H1 (cell line): ENCODE results near the gene SPATS2L. TPM values are rescaled to one million over a fixed set of nuclear protein-coding genes. Genes with fewer than 3 reads are reported as not detected.

Experiments used
- CTCF ChIA-PET: fragments of 300-600 bp; sonication (Branson Sonifier 250); formaldehyde crosslinking; loops from one replicate; lab custom pipeline; 2021; ENCODE audit not compliant: partially characterized antibody; lab: Charles Lee
- POLR2A ChIA-PET: fragments of 300-600 bp; sonication (Branson Sonifier 250); formaldehyde crosslinking; loops from one replicate; lab custom pipeline; 2021; ENCODE audit warnings: inconsistent platforms; ENCODE audit not compliant: partially characterized antibody; lab: Charles Lee
- DNase-seq, 2 experiments: peaks; one replicate each; pipeline versions ENCODE4 v3.0.0 to v3.0.0-alpha.2; 2010 to 2022; ENCODE audit warnings: low spot score in 2 of 2, low read depth in 1 of 2, mixed read lengths in 1 of 2
- FAIRE-seq: peaks from 2 replicates; lab custom pipeline; 2011; peaks lifted over from hg19 to GRCh38; lab: Jason Lieb, UNC
- H2AFZ ChIP-seq: 2 replicates; pipeline ENCODE4 v1.8.1; 2012; ENCODE audit warnings: low read length, inconsistent platforms
- H2AK5ac ChIP-seq: 2 replicates; pipeline ENCODE4 v1.6.1; 2013; ENCODE audit warnings: low read depth, low read length
- H2BK120ac ChIP-seq: replicated peaks from 2 replicates; pipeline ENCODE3; 2013; ENCODE audit warnings: low read depth, low read length, inconsistent platforms
- H2BK12ac ChIP-seq: 2 replicates; pipeline ENCODE4 v1.6.1; 2013; ENCODE audit warnings: low read depth, low read length
- H2BK15ac ChIP-seq: 2 replicates; pipeline ENCODE4 v1.6.1; 2013; ENCODE audit warnings: low read length
- H2BK20ac ChIP-seq: 2 replicates; pipeline ENCODE4 v1.6.1; 2013; ENCODE audit warnings: low read length
- H2BK5ac ChIP-seq: 2 replicates; pipeline ENCODE4 v1.6.1; 2013; ENCODE audit warnings: low read depth, low read length
- H3K14ac ChIP-seq: 2 replicates; pipeline ENCODE4 v1.6.1; 2013; ENCODE audit warnings: inconsistent platforms; ENCODE audit not compliant: insufficient read length
- H3K18ac ChIP-seq: 2 replicates; pipeline ENCODE4 v1.6.1; 2013; ENCODE audit warnings: low read length; ENCODE audit errors: extremely low read depth
- H3K23ac ChIP-seq: 2 replicates; pipeline ENCODE4 v1.6.1; 2013; ENCODE audit warnings: inconsistent platforms; ENCODE audit not compliant: insufficient read length
- H3K23me2 ChIP-seq: 2 replicates; pipeline ENCODE4 v1.6.1; 2013; ENCODE audit warnings: low read depth, low read length
- H3K27ac ChIP-seq: 2 replicates; pipeline ENCODE4 v1.6.1; 2011; ENCODE audit warnings: low read depth, low read length, inconsistent platforms
- H3K27me3 ChIP-seq, 4 experiments: replicated peaks in 1 of 4; 1 replicate in 1 of 4; 2 replicates in 3 of 4; pipeline versions ENCODE4 v1.6.1 to v1.8.1; 2011 to 2013; ENCODE audit warnings: low read length in 3 of 4, mild to moderate bottlenecking in 3 of 4, inconsistent platforms in 2 of 4, mixed read lengths in 2 of 4, moderate library complexity in 1 of 4; ENCODE audit not compliant: control insufficient read depth in 3 of 4, insufficient read depth in 3 of 4; ENCODE audit errors: extremely low read depth in 1 of 4
- H3K36me3 ChIP-seq, 4 experiments: 2 replicates each; pipeline versions ENCODE4 v1.6.1 to v1.8.1; 2011 to 2013; ENCODE audit warnings: mild to moderate bottlenecking in 4 of 4, low read length in 3 of 4, moderate library complexity in 2 of 4, control low read depth in 1 of 4, inconsistent platforms in 1 of 4; ENCODE audit not compliant: insufficient read depth in 4 of 4, control insufficient read depth in 2 of 4
- H3K4ac ChIP-seq: replicated peaks from 2 replicates; pipeline ENCODE3; 2013; ENCODE audit warnings: low read length, low read depth, mixed read lengths, inconsistent platforms; ENCODE audit not compliant: insufficient read length
- H3K4me1 ChIP-seq, 4 experiments: replicated peaks in 1 of 4; 1 replicate in 1 of 4; 2 replicates in 3 of 4; pipeline versions ENCODE4 v1.6.1 to v1.8.1; 2011 to 2013; ENCODE audit warnings: low read length in 3 of 4, inconsistent platforms in 2 of 4, mixed read lengths in 1 of 4; ENCODE audit not compliant: insufficient read depth in 4 of 4, control insufficient read depth in 3 of 4
- H3K4me2 ChIP-seq, 2 experiments: 2 replicates each; pipeline versions ENCODE4 v1.6.1 to v1.8.1; 2011 to 2013; ENCODE audit warnings: low read depth in 2 of 2, low read length in 2 of 2, control low read depth in 1 of 2, inconsistent platforms in 1 of 2, mild to moderate bottlenecking in 1 of 2; ENCODE audit not compliant: insufficient read depth in 1 of 2
- H3K4me3 ChIP-seq, 4 experiments: fragments of 200-600, 300-600 bp in 1 of 4; sonication (generic), shearing (Covaris generic), sonication (Bioruptor Twin) in 1 of 4; 2 replicates each; pipeline versions ENCODE4 v1.5.1 to v1.8.1; 2011 to 2016; ENCODE audit warnings: low read length in 4 of 4, low read depth in 3 of 4, control low read depth in 2 of 4, inconsistent platforms in 2 of 4, mild to moderate bottlenecking in 2 of 4, mixed read lengths in 1 of 4, moderate library complexity in 1 of 4; ENCODE audit not compliant: insufficient read depth in 2 of 4; ENCODE audit errors: extremely low read depth in 1 of 4
- H3K56ac ChIP-seq: replicated peaks from 2 replicates; pipeline ENCODE3; 2013; ENCODE audit warnings: low read depth, mild to moderate bottlenecking, mixed read lengths, low read length, inconsistent platforms; ENCODE audit not compliant: insufficient read length
- H3K79me1 ChIP-seq: 2 replicates; pipeline ENCODE4 v1.6.1; 2013; ENCODE audit warnings: low read depth, low read length, control low read depth
- H3K79me2 ChIP-seq, 2 experiments: 2 replicates each; pipeline versions ENCODE4 v1.6.1 to v1.8.1; 2012 to 2013; ENCODE audit warnings: low read length in 2 of 2, mild to moderate bottlenecking in 2 of 2, inconsistent platforms in 1 of 2; ENCODE audit not compliant: insufficient read depth in 2 of 2, control insufficient read depth in 1 of 2
- H3K9ac ChIP-seq, 4 experiments: replicated peaks in 1 of 4; 1 replicate in 1 of 4; 2 replicates in 3 of 4; pipeline versions ENCODE4 v1.6.1 to v1.8.1; 2011 to 2013; ENCODE audit warnings: low read depth in 3 of 4, low read length in 3 of 4, control low read depth in 2 of 4, mild to moderate bottlenecking in 2 of 4, moderate library complexity in 2 of 4, inconsistent platforms in 1 of 4; ENCODE audit errors: extremely low read depth in 1 of 4
- H3K9me3 ChIP-seq, 2 experiments: 2 replicates each; pipeline versions ENCODE4 v1.6.1 to v1.8.1; 2012 to 2013; ENCODE audit warnings: mild to moderate bottlenecking in 2 of 2, moderate library complexity in 2 of 2, control low read depth in 1 of 2, inconsistent platforms in 1 of 2, low read depth in 1 of 2, low read length in 1 of 2, mixed read lengths in 1 of 2; ENCODE audit not compliant: insufficient read depth in 2 of 2
- H4K20me1 ChIP-seq, 2 experiments: replicated peaks in 1 of 2; 2 replicates each; pipeline versions ENCODE3 to v1.8.1; 2011 to 2013; ENCODE audit warnings: inconsistent platforms in 2 of 2, low read length in 2 of 2, mild to moderate bottlenecking in 1 of 2; ENCODE audit not compliant: insufficient read depth in 2 of 2, control insufficient read depth in 1 of 2
- H4K5ac ChIP-seq: 2 replicates; pipeline ENCODE4 v1.6.1; 2013; ENCODE audit warnings: low read length, low read depth, mixed read lengths, inconsistent platforms; ENCODE audit not compliant: insufficient read length
- H4K8ac ChIP-seq: 2 replicates; pipeline ENCODE4 v1.8.0; 2013; ENCODE audit warnings: mild to moderate bottlenecking, moderate library complexity, low read length, inconsistent platforms; ENCODE audit not compliant: insufficient read depth; ENCODE audit errors: extremely low read depth
- H4K91ac ChIP-seq: replicated peaks from 2 replicates; pipeline ENCODE3; 2013; ENCODE audit warnings: low read length, mixed read lengths, inconsistent platforms; ENCODE audit not compliant: insufficient read length
- CHD1 ChIP-seq: IDR thresholded peaks from 2 replicates; pipeline ENCODE4 v1.6.1; 2012; ENCODE audit warnings: low read depth, low read length, improper control_type of control experiment
- GTF2F1 ChIP-seq: IDR thresholded peaks from 2 replicates; pipeline ENCODE4 v1.6.1; 2012; ENCODE audit warnings: low read depth, low read length, improper control_type of control experiment, borderline replicate concordance
- JUN ChIP-seq: IDR thresholded peaks from 2 replicates; pipeline ENCODE4 v1.6.1; 2011; ENCODE audit warnings: low read depth, mild to moderate bottlenecking, improper control_type of control experiment, low read length
- RXRA ChIP-seq: IDR thresholded peaks from 2 replicates; pipeline ENCODE4 v1.6.1; 2011; ENCODE audit warnings: low read depth, mild to moderate bottlenecking, low read length, moderate library complexity; ENCODE audit not compliant: insufficient read depth
- SIRT6 ChIP-seq: IDR thresholded peaks from one replicate; pipeline ENCODE4 v1.7.1; 2012; ENCODE audit warnings: low read length, inconsistent platforms
- WGBS, 2 experiments: shearing (Covaris generic) in 1 of 2; methylation state at CpG; one replicate each; pipeline versions ENCODE4 v1.1.6 to v1.1.7; 2013 to 2015; ENCODE audit warnings: low lambda C conversion rate in 2 of 2, mixed read lengths in 2 of 2, inconsistent platforms in 1 of 2, low coverage in 1 of 2, missing lambda C conversion rate in 1 of 2; ENCODE audit not compliant: insufficient replicate concordance in 2 of 2, insufficient coverage in 1 of 2, insufficient read length in 1 of 2; ENCODE audit errors: extremely low coverage in 1 of 2, missing lambda C conversion rate in 1 of 2; 5-methylcytosine and 5-hydroxymethylcytosine counted together
- polyA plus RNA-seq, 7 experiments: library from polyadenylated mRNA; depleted of rRNA in 3 of 7; stranded (reverse) in 5 of 7; unstranded in 2 of 7; fragments of >200 nt in 5 of 7; fragments of 200-250 nt in 2 of 7; gene quantifications; 1 replicate in 5 of 7; 2 replicates in 1 of 7; 4 replicates in 1 of 7; pipeline versions ENCODE4 v1.2.1 to v1.2.3, GENCODE V29; 2011 to 2013; ENCODE audit warnings: missing spikeins in 2 of 7, mixed read lengths in 2 of 7
- total RNA-seq: library from RNA; stranded (reverse); fragmentation: NEBNext Ultra II Directional; extraction: Animal tissue kit (Norgen Biotek cat#: 25700); gene quantifications from 2 replicates; pipeline ENCODE4 v1.2.1, GENCODE V29; 2021

The SPATS2L gene
- total and polyA plus RNA-seq, 2 of the 8 experiments (the other 6 are each of a cell fraction or from before 2014, with no cell fraction given): 67.3 to 189 TPM

DNA sequence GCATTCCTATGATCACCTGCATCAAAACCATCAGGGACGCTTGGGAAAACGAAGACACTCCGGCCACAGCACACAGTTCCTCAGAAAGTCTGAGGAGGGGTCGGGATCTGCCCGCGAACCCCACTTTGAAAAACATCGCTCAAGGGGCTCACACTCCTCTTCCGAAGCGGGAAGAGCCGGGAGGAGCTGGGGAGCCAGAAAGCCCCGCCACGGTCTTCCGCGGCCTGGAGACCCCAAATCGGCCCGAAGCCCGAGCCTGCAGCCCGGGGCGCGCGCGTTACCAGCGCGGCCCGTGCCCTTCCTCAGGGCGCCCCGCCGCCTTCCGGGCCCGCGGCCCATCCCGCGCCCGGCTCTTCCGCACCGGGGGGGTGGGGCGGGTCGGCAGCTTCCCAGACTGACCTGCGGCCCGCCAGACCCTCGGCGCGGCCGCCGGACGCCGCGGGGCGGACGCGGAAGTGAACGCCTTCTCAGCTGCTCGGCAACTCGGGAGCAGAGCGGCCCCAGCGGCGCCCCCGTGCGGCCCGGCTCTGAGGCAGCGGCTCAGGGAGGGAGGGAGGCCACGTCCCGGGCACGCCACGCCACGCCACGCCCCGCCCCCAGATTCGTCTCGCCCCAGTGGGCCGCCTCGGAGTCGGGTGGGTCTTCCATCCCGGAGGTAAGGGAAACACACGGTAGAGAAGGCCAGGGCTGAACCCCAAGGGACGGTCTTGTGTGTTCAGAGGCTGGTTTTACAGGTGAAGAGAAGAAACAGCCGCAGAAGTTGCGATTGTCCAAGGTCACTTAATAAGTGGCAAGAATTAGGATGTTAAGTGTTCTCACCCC is 203.3 kb downstream of the SPATS2L start, which contains the start of gene KCTD18:
Gene KCTD18, minus strand, starts transcription at position 457 of the 822 bp plus-strand sequence. CDS start 3,052 bp downstream, outside the sequence.
- Histone ChIP-seq H4K91ac (peak within 1 kb of the TSS; percentile 11), H4K20me1 (no peaks in the 10 kb centered on the region), H3K23ac (no peak within 1 kb of the TSS), H3K27ac (no peak within 1 kb of the TSS), H3K56ac (peak within 1 kb of the TSS; percentile 27), H2BK20ac (no peak within 1 kb of the TSS), H3K14ac (no peak within 1 kb of the TSS), H3K23me2 (peaks cover 9% of the 10 kb centered on the region), H3K4me3 (peak within 1 kb of the TSS; percentile 56 to 84 (median 73)), H4K8ac (peak within 1 kb of the TSS; percentile 47), H3K27me3 (no peaks in the 10 kb centered on the region; a peak in 1 of 7 replicates), H2AK5ac (no peak within 1 kb of the TSS), H4K5ac (peak within 1 kb of the TSS; percentile 71), H3K79me2 (no peaks in the 10 kb centered on the region), H2BK12ac (no peak within 1 kb of the TSS; the same call in 1 of the 2 replicates), H3K79me1 (0 out of 2 replicates have a peak, but pooled peaks cover 2% of the 10 kb centered on the region), H2AFZ (peak within 1 kb of the TSS; percentile 86), H2BK15ac (no peak within 1 kb of the TSS), H3K18ac (peak within 1 kb of the TSS; percentile 92), H3K9me3 (no peaks in the 10 kb centered on the region), H3K4me2 (peak within 1 kb of the TSS; percentile 87 to 90), H3K9ac (peak within 1 kb of the TSS; percentile 16 to 84 (median 45); a peak in 5 of 7 replicates), H2BK5ac (no peak within 1 kb of the TSS; the same call in 1 of the 2 replicates), H2BK120ac (no peak within 1 kb of the TSS), H3K4ac (peak within 1 kb of the TSS; percentile 74), H3K4me1 (peaks cover 0 to 3% (median under 1%) of the 10 kb centered on the region in 4 experiments; a peak in 2 of 7 replicates), H3K36me3 (no peaks in the 10 kb centered on the region)
- 6% methylated on average over 44 of the region's 78 CpGs; no CpG with 5 or more reads in 1 of the 2 experiments for WGBS, 2 experiments
- DNase-seq (peak; percentile 56 to 92), FAIRE-seq (no peak)
- CTCF ChIA-PET: interaction anchor here (0.7 to 4.2 kb wide), 12 partner anchors 12 to 525 kb away, joined by 3 to 49 read pairs (median 4); partner anchors contain the start of gene SGO2
- POLR2A ChIA-PET: interaction anchor here (1.0 to 2.0 kb wide), 3 partner anchors 16 to 29 kb away, joined by 3 to 8 read pairs (median 4); partner anchors contain the start of gene SGO2
- TF ChIP-seq CHD1: no peak
- TF ChIP-seq JUN: no peak
- TF ChIP-seq RXRA: no peak
- TF ChIP-seq GTF2F1: peak; percentile 85
- no peak for TF ChIP-seq SIRT6
